Right lobe of liver (tissue), 4 donors: ENCODE measurements around the gene TRIM41.

Source experiments
- POLR2A ChIP-seq: fragments of 450-650 bp; IDR thresholded peaks from one replicate; pipeline ENCODE4 v1.6.1; 2017; ENCODE audit warnings: antibody characterized with exemption, mild to moderate bottlenecking
- TF ChIP-seq, protein P1 (sequence below), 4 donors: fragments of 200-600 bp in 3 of 4; fragments of 450-650 bp in 1 of 4; IDR thresholded peaks; one replicate each; pipeline versions ENCODE4 v1.5.1 to v1.8.0; 2016 to 2022; ENCODE audit warnings: antibody characterized with exemption in 4 of 4, mild to moderate bottlenecking in 2 of 4
- donor health status: DM: no; HTN: no; CAD: no.
- donor health status: DM: no; HTN: no; CAD: no.
- donor health status: DM: no; HTN: yes; CAD: no.

DNA sequence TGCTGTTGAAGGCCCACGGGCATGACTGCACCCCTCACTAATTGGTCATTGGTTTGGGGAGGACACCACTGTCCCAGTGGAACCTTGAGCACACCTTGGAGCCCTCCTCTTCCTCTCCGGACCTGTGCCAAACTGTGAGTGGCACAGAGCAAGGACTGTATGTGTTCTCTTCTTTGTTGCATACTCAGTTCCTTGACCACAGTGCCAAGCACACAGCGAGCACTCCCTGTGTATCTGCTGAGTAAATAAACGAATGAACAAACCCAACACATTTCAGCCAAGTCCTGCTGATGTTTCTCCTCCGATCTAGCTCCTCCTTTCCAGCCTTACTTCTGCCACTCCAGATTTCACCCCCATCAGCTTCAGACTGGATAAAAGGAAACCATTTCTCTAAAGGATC lies 40.6 kb downstream of the TRIM41 start:
- TF ChIP-seq, protein P1, sequence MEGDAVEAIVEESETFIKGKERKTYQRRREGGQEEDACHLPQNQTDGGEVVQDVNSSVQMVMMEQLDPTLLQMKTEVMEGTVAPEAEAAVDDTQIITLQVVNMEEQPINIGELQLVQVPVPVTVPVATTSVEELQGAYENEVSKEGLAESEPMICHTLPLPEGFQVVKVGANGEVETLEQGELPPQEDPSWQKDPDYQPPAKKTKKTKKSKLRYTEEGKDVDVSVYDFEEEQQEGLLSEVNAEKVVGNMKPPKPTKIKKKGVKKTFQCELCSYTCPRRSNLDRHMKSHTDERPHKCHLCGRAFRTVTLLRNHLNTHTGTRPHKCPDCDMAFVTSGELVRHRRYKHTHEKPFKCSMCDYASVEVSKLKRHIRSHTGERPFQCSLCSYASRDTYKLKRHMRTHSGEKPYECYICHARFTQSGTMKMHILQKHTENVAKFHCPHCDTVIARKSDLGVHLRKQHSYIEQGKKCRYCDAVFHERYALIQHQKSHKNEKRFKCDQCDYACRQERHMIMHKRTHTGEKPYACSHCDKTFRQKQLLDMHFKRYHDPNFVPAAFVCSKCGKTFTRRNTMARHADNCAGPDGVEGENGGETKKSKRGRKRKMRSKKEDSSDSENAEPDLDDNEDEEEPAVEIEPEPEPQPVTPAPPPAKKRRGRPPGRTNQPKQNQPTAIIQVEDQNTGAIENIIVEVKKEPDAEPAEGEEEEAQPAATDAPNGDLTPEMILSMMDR (IDR thresholded peaks at IDR 0.05): no peak
- TF ChIP-seq POLR2A: no peak
